Measurements from ENCODE around the gene RUNX1.
A peak's percentile ranks its signal among the peaks of the same experiment; 100 is the strongest.

Gene RUNX1

DNA sequence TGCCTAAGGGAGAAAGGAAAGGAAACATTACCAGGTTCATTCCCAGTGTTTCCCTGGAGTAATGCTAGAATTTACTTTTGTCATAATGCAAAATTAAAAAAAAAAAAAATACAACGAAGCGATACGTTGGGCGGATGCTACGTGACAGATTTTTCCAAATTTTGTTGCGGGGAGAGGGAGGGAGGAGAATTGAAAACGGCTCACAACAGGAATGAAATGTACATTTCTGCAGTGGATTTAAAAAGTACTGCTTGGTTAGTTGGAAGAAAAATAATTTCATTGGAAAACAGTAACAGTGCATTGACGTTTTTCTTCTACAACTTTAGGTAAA lies 157.5 kb downstream of the RUNX1 start:
- Mint-ChIP-seq H3K27ac (peak overlapping the region; percentile 72), H3K9me3 (peaks cover 3% of the 10 kb centered on the region), H3K4me1 (peaks cover 68% of the 10 kb centered on the region), H3K4me3 (peak overlapping the region; percentile 87), H3K27me3 (peaks cover 2% of the 10 kb centered on the region), H3K36me3 (ENCODE audit: low read depth) (peaks cover 5% of the 10 kb centered on the region)
- ATAC-seq (no peak), DNase-seq (no peak)

DNA sequence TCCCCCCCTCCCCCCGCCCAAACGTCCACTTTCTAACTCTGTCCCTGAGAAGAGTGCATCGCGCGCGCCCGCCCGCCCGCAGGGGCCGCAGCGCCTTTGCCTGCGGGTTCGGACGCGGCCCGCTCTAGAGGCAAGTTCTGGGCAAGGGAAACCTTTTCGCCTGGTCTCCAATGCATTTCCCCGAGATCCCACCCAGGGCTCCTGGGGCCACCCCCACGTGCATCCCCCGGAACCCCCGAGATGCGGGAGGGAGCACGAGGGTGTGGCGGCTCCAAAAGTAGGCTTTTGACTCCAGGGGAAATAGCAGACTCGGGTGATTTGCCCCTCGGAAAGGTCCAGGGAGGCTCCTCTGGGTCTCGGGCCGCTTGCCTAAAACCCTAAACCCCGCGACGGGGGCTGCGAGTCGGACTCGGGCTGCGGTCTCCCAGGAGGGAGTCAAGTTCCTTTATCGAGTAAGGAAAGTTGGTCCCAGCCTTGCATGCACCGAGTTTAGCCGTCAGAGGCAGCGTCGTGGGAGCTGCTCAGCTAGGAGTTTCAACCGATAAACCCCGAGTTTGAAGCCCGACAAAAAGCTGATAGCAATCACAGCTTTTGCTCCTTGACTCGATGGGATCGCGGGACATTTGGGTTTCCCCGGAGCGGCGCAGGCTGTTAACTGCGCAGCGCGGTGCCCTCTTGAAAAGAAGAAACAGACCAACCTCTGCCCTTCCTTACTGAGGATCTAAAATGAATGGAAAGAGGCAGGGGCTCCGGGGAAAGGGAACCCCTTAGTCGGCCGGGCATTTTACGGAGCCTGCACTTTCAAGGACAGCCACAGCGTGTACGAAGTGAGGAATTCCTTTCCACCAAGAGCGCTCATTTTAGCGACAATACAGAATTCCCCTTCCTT lies 158.1 kb downstream of the RUNX1 start:
- Mint-ChIP-seq H3K4me3 (peak overlapping the region; percentile 87), H3K27me3 (peaks cover 2% of the 10 kb centered on the region), H3K4me1 (peaks cover 67% of the 10 kb centered on the region), H3K36me3 (ENCODE audit: low read depth) (peaks cover 5% of the 10 kb centered on the region), H3K9me3 (peaks cover under 1% of the 10 kb centered on the region), H3K27ac (peak overlapping the region; percentile 72)
- ATAC-seq (no peak), DNase-seq (peak; percentile 27)

DNA sequence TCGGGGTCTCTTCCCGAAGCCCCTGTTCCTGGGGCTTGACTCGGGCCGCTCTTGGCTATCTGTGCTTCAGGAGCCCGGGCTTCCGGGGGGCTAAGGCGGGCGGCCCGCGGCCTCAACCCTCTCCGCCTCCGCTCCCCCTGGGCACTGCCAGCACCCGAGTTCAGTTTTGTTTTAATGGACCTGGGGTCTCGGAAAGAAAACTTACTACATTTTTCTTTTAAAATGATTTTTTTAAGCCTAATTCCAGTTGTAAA lies 158.7 kb downstream of the RUNX1 start:
- Mint-ChIP-seq H3K27ac (peak overlapping the region; percentile 62), H3K27me3 (peaks cover 2% of the 10 kb centered on the region), H3K4me3 (peak overlapping the region; percentile 87), H3K9me3 (no peaks in the 10 kb centered on the region), H3K4me1 (peaks cover 64% of the 10 kb centered on the region), H3K36me3 (ENCODE audit: low read depth) (peaks cover 10% of the 10 kb centered on the region)
- DNase-seq = no peak
- no peak for ATAC-seq

DNA sequence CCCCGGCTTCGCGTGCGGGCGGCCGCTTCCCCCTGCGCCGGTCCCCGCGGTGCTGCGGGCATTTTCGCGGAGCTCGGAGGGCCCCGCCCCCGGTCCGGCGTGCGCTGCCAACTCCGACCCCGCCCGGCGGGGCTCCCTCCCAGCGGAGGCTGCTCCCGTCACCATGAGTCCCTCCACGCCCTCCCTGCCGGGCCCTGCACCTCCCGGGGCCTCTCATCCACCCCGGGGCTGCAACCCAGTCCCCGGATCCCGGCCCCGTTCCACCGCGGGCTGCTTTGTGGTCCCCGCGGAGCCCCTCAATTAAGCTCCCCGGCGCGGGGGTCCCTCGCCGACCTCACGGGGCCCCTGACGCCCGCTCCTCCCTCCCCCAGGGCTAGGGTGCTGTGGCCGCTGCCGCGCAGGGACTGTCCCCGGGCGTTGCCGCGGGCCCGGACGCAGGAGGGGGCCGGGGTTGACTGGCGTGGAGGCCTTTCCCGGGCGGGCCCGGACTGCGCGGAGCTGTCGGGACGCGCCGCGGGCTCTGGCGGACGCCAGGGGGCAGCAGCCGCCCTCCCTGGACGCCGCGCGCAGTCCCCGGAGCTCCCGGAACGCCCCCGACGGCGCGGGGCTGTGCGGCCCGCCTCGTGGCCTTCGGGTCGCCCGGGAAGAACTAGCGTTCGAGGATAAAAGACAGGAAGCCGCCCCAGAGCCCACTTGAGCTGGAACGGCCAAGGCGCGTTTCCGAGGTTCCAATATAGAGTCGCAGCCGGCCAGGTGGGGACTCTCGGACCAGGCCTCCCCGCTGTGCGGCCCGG lies 159.2 kb downstream of the RUNX1 start:
- peak overlapping the region; percentile 62 for H3K27ac Mint-ChIP-seq

DNA sequence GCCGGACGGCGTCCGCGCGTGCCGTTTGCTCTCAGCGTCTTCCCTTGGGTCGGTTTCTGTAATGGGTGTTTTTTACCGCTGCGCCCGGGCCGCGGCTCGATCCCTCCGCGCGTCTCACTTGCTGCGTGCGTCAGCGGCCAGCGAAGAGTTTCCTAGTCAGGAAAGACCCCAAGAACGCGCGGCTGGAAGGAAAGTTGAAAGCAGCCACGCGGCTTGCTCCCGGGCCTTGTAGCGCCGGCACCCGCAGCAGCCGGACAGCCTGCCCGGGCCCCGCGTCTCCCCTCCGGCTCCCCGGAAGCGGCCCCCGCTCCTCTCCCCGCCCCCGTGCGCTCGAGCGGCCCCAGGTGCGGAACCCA lies 159.8 kb downstream of the RUNX1 start:
- Mint-ChIP-seq H3K4me3 (peak overlapping the region; percentile 87), H3K27ac (peak overlapping the region; percentile 97), H3K9me3 (no peaks in the 10 kb centered on the region), H3K36me3 (ENCODE audit: low read depth) (peaks cover 17% of the 10 kb centered on the region), H3K4me1 (peaks cover 62% of the 10 kb centered on the region), H3K27me3 (peaks cover 2% of the 10 kb centered on the region)
- peak; percentile 2 for ATAC-seq
- peak; percentile 69 for DNase-seq

More for the DNA sequence above, 159.2 kb downstream of the RUNX1 start:
- peaks cover 2% of the 10 kb centered on the region for H3K27me3 Mint-ChIP-seq
- H3K4me3 Mint-ChIP-seq = peak overlapping the region; percentile 87
- DNase-seq (peak; percentile 85), ATAC-seq (peak; percentile 63)
- H3K4me1 Mint-ChIP-seq = peaks cover 63% of the 10 kb centered on the region
- peaks cover 13% of the 10 kb centered on the region for H3K36me3 Mint-ChIP-seq (ENCODE audit: low read depth)
- no peaks in the 10 kb centered on the region for H3K9me3 Mint-ChIP-seq

DNA sequence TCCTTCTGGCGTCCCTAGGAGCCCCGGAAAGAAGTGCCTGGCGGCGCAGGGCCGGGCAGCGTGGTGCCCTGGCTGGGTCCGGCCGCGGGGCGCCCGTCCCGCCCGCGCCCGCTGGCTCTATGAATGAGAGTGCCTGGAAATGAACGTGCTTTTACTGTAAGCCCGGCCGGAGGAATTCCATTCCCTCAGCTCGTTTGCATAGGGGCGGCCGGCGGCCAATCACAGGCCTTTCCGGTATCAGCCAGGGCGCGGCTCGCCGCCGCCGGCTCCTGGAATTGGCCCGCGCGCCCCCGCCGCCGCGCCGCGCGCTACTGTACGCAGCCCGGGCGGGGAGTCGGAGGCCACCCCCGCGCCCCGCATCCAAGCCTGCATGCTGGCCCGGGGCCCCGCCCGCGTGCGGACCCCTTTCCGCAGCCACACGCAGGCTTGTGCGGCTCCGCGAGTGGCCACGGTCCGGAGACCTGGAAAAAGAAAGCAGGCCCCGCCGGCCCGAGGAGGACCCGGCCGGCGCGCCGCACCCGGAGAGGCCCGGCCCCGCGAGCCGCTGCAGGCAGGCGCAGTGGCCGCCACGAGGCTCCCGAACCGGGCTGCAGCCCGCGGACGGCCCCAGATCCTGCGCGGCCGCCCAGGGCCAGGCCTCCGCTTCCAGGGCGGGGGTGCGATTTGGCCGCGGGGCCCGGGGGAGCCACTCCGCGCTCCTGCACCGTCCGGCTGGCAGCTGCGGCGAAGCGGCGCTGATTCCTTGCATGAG lies 160.4 kb downstream of the RUNX1 start:
- Mint-ChIP-seq H3K4me3 (peak overlapping the region; percentile 87), H3K27me3 (peaks cover 2% of the 10 kb centered on the region), H3K4me1 (peaks cover 62% of the 10 kb centered on the region), H3K9me3 (no peaks in the 10 kb centered on the region), H3K36me3 (ENCODE audit: low read depth) (peaks cover 20% of the 10 kb centered on the region), H3K27ac (peak overlapping the region; percentile 100)
- ATAC-seq = peak; percentile 36
- DNase-seq = peak; percentile 85

DNA sequence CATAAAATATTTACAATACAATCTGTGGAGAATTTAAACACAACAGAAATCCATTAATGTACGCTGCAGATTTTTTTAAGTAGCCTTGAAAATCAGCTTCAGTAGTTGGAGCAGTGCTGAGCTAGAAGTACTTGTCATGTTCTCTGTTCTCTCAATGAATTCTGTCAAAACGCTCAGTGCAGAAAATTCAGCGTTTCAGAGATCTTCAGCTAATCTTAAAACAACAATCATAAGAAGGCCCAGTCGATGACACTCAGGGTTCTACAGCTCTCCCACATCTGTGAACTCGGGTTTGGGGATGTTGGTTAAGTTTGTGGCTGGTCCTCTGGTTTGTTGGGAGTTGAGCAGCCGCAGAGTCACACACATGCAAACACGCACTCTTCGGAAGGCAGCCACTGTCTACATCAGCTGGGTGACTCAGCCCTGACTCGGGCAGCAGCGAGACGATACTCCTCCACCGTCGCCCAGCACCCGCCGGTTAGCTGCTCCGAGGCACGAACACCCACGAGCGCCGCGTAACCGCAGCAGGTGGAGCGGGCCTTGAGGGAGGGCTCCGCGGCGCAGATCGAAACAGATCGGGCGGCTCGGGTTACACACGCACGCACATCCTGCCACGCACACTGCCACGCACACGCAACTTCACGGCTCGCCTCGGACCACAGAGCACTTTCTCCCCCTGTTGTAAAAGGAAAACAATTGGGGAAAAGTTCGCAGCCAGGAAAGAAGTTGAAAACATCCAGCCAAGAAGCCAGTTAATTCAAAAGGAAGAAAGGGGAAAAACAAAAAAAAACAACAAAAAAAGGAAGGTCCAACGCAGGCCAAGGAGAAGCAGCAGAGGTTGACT lies 161.2 kb downstream of the RUNX1 start:
- peak; percentile 88 for DNase-seq
- Mint-ChIP-seq H3K27ac (peak overlapping the region; percentile 100), H3K9me3 (no peaks in the 10 kb centered on the region), H3K4me1 (peaks cover 62% of the 10 kb centered on the region), H3K36me3 (ENCODE audit: low read depth) (peaks cover 22% of the 10 kb centered on the region), H3K4me3 (peak overlapping the region; percentile 85), H3K27me3 (peaks cover 2% of the 10 kb centered on the region)
- ATAC-seq = peak; percentile 74

DNA sequence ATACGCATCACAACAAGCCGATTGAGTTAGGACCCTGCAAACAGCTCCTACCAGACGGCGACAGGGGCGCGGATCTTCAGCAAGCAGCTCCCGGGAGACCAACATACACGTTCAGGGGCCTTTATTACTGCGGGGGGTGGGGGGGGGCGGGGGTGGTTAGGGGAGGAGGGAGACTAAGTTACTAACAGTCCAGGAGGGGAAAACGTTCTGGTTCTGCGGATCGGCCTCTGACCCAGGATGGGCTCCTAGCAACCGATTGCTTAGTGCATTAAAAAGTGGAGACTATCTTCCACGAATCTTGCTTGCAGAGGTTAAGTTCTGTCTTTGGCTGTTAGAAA lies 162.0 kb downstream of the RUNX1 start:
- Mint-ChIP-seq H3K27ac (peak overlapping the region; percentile 100), H3K36me3 (ENCODE audit: low read depth) (peaks cover 29% of the 10 kb centered on the region), H3K27me3 (peaks cover 2% of the 10 kb centered on the region), H3K4me3 (peak overlapping the region; percentile 85), H3K9me3 (no peaks in the 10 kb centered on the region), H3K4me1 (peaks cover 63% of the 10 kb centered on the region)
- DNase-seq (no peak), ATAC-seq (no peak)

DNA sequence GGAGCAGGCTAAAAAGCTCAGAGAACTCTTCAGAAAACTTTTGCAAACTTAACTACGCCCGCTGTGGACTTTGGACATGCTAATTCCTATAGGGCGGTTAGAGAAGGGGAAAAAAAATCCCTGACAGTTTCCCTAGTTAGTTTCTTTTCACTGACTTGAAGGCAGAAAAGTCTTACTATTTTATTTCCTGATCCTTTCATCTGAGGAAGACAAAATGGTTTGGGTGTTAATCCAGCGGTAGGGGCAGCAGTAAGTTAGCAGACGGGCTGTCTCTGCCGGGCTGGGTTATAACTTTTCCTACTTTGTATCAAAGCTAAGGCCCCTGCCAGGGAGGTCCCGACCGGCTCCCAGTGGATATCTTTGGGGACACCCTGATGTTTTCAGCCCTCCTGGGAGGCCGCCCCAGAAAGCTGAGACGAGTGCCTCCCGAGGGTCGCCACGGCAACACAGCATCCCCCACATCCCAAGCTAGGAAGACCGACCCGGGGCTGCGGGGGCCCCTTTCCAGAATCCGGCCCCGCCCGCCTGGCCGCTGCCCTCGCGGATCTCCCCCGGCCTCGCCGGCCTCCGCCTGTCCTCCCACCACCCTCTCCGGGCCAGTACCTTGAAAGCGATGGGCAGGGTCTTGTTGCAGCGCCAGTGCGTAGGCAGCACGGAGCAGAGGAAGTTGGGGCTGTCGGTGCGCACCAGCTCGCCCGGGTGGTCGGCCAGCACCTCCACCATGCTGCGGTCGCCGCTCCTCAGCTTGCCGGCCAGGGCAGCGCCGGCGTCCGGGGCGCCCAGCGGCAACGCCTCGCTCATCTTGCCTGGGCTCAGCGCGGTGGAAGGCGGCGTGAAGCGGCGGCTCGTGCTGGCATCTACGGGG lies 162.6 kb downstream of the RUNX1 start:
- Mint-ChIP-seq H3K4me3 (peak overlapping the region; percentile 85), H3K27me3 (peaks cover 2% of the 10 kb centered on the region), H3K27ac (peak overlapping the region; percentile 100), H3K4me1 (peaks cover 63% of the 10 kb centered on the region), H3K9me3 (no peaks in the 10 kb centered on the region), H3K36me3 (ENCODE audit: low read depth) (peaks cover 31% of the 10 kb centered on the region)
- peak; percentile 49 for DNase-seq
- ATAC-seq = no peak

DNA sequence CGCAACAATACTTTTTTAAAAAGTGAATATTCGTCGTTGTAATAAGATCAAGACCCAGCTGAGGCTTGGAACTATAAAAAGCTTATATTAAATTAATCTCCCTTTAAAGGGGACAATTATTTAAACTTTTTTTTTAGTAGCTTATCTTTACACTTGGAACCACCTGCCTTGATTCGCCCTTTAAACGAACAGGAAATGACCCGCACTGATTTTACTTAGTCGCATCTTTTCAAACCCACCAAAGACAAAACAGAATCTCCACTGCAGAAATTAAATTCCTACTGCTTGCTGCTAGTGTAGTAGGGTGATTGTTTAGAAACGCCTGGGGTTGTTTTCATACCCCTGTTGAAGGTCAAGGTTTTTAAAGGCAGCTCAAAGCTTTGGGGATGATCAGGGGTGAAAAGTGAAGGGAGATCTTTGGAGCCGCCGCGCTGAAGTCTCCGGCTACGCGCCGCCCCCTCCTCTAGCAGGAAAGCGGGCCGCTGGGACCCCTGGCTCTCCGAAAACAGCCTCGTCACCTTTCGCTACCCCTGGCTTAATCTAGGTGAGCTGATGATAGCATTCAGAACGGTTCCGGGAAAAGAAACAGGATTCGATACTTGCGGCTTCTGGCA lies 163.4 kb downstream of the RUNX1 start:
- Mint-ChIP-seq H3K36me3 (ENCODE audit: low read depth) (peaks cover 31% of the 10 kb centered on the region), H3K27me3 (peaks cover 2% of the 10 kb centered on the region), H3K27ac (peak overlapping the region; percentile 11), H3K4me3 (peak overlapping the region; percentile 85), H3K4me1 (peaks cover 62% of the 10 kb centered on the region), H3K9me3 (no peaks in the 10 kb centered on the region)
- ATAC-seq (no peak), DNase-seq (no peak)

DNA sequence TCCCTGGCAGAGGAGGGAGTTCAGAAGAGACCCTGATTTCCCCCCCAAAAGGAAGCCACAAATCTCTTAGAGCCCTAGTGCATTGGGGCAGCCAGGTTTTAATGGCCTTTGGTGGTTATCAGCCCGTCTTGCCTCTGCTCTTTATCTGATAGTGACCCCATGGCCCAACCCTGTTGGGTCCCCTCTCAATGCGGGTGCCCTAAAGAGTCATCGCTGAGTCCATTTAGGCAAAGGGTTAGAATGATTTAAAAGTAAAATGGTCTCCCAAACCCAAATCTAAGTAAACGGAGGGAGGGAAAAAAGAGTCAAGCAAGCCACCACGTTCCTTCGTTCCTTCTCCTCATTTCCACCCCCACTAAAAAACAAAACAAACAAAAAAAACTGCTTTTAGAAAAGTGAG lies 164.0 kb downstream of the RUNX1 start:
- Mint-ChIP-seq H3K36me3 (ENCODE audit: low read depth) (peaks cover 36% of the 10 kb centered on the region), H3K27me3 (peaks cover 2% of the 10 kb centered on the region), H3K9me3 (no peaks in the 10 kb centered on the region), H3K4me3 (peak overlapping the region; percentile 85), H3K27ac (no peak overlapping the region), H3K4me1 (peaks cover 60% of the 10 kb centered on the region)
- ATAC-seq (no peak), DNase-seq (no peak)

DNA sequence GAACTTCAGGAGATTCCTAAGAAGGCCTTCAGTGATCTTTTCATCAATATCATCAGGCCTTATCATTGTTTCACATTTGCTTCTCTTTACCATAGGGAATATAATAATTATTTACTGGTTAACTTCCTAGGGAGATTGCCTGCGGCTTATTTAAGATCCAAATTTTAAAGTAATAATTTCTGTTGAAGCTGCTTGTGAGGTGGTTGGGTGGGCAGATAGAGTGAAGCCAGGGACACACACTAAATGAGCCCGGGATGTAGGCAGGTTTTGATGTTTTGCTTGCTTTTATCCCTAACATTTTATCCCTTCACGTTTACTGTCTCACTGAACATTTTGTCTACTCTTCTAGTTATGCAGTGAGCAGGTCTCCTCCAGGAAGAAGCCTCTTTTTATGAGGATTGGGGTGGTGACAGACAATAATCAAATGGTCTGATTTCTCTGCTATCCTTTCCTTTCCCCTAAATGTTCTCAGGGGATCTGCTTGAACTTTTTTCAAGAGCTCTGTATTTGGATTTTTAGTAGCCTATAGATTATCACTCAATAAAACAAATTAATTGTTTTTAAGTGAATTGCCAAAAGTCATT lies 164.7 kb downstream of the RUNX1 start:
- H3K4me1 Mint-ChIP-seq = peaks cover 60% of the 10 kb centered on the region
- DNase-seq = no peak
- H3K4me3 Mint-ChIP-seq = peak overlapping the region; percentile 85
- ATAC-seq = no peak
- peaks cover 43% of the 10 kb centered on the region for H3K36me3 Mint-ChIP-seq (ENCODE audit: low read depth)
- no peaks in the 10 kb centered on the region for H3K9me3 Mint-ChIP-seq
- no peak overlapping the region for H3K27ac Mint-ChIP-seq
- H3K27me3 Mint-ChIP-seq = peaks cover 2% of the 10 kb centered on the region

Data from activated naive CD8-positive, alpha-beta T cell treated with anti-CD3 and anti-CD28 coated beads, Interleukin-2, amount 50 U/mL, for 24 hours (primary cell).